Activated CD8-positive, alpha-beta memory T cell treated with anti-CD3 and anti-CD28 coated beads for 24 hours (primary cell): ENCODE results near the gene TRPC5OS.

Experiments
- DNase-seq: peaks from one replicate; pipeline ENCODE4 v3.0.0-alpha.2; 2020

Gene TRPC5OS

GRCh38 chrX:111875881-111876280 is at the start of gene TRPC5OS:
TSS of gene TRPC5OS (plus strand) at chrX:111876181. CDS start at chrX:111901850, 25,669 bp downstream.
- no peak for DNase-seq

- DNase-seq: no peak
These were observed 46.6 kb upstream of the TRPC5OS start for GRCh38 chrX:111829345-111829744.

DNA sequence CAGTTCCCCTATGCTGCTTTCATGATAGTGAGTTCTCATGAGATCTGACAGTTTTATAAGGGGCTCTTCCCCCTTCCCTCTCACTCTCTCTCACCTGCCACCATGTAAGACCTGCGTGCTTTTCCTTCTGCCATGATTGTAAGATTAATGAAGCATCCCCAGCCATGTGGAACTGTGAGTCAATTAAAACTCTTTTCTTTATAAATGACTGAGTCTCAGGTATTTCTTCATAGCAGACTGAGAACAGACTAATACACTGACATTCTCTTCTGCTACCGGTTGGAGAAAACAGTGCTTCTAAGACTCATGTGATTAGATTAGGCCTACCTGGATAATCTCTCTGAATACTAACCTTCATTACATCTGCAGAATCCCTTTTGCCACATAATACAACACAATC is 45.4 kb upstream of the TRPC5OS start:
- no peak for DNase-seq

- DNase-seq: no peak
These were observed 44.6 kb upstream of the TRPC5OS start for GRCh38 chrX:111831343-111831742.

- DNase-seq: no peak
These were observed 38.8 kb upstream of the TRPC5OS start for GRCh38 chrX:111837197-111837596.

DNA sequence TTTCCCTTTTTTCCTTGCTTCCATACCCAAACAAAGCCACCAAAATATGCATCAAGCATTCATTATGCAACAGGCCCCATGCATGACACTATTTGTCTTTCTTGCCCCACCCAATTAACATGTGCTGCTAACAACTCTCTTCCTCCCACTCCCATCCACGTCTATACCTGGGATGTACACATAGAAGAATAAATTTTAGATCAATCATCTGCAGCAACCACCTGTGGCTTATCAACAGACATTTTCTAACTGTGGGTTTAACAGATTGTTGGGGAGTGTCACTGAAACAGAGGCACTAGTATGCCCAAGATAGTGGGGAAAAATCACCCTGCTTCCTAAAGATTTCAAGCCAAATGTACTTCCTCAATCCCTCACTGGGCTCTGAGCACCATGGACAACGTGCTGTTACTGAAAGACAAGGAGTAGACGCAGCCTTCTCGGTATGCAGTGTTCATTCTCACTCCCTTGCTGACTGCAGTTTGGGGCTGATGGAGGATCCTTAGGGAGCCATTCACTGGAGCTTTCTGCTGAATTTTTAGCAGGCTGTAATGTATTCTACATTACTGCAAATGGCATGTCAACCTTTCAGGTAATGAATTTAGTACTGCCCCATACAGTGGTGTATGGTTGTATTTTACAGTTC is 28.4 kb upstream of the TRPC5OS start:
- DNase-seq: no peak

DNA sequence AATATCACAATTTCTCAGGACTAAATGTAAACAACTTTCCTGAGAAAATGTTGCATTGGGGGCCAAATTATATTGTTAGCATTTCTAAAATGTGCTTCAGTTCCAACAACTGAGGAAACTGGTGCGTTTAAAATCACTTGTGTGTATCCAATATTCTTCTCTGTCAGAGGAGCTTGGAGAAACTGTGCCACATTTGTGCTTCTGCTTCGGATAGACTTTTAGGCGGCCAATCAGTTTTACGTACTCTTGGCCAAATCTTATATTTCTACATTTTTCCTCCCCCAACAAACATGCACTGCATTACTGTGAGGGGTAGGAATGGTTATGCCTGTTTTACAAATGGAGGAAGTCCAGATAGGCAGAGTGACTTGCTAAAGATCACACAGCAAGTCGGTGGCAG is 27.4 kb upstream of the TRPC5OS start:
- DNase-seq: no peak

GRCh38 chrX:111850975-111851374 is 25.0 kb upstream of the TRPC5OS start:
- no peak for DNase-seq

DNA sequence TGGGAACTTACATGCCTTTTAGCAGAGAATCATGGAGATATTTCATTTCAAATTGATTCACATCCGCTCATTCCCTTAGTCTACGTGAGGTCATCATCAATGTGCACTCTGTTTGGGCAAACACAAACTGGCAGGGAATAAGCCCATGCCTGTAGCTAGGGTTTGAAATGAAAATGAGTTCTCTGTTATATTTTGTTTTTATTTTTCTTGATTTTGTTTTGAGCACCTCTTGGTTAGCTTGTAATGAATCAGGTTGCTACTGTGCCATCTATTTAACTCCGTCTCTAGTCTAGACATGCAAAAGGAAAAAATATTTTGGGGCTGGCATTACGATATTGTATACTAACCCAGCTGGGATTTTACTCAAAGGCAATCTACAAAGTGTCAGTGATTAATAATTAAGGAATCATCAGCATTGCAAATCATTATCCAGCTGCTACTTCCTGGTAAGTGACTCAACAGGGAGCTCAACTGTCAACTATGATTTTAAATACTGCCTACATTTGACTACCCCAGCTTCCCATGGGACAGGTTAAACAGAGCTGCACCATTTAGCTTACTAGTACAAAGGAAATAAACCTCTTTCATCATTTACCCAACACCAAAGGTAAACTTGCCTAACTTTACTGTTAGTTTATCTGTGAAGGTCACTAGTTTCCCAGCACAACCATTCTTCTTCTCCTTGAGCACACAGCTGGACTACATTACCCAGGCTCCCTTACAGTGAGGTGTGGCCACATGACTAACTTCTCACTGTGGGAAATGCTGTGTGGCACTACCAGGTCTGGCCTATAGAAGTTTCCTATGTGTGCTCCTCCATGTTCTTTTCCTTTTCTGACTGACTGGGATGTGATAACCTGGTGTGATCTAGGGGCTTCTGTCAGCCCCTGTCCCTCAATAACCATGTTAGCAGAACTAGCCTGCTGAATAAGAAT is 21.2 kb upstream of the TRPC5OS start:
- DNase-seq: no peak

- DNase-seq: no peak
These were observed 18.4 kb upstream of the TRPC5OS start for GRCh38 chrX:111857534-111858060.

GRCh38 chrX:111861605-111862004 is 14.4 kb upstream of the TRPC5OS start:
- no peak for DNase-seq

DNA sequence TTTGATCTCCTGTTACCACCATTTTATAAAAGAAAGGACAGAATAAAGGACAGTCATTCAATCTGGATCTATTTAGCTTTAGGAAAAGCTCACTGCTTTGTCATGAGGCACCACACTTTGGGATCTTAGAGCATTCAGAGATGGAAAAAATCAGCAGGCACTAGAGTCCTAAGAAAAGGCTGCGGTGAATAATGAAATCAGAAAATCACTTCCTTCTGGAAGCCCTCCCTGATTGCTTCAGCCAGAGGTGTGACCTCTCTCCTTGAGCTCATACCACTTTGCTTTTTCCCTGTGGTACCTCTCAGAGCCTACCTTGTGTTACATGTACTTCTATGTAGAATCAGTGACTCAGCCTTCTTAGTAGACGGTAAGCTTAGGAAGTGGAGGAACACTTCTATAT is 8.7 kb upstream of the TRPC5OS start:
- DNase-seq: no peak

DNA sequence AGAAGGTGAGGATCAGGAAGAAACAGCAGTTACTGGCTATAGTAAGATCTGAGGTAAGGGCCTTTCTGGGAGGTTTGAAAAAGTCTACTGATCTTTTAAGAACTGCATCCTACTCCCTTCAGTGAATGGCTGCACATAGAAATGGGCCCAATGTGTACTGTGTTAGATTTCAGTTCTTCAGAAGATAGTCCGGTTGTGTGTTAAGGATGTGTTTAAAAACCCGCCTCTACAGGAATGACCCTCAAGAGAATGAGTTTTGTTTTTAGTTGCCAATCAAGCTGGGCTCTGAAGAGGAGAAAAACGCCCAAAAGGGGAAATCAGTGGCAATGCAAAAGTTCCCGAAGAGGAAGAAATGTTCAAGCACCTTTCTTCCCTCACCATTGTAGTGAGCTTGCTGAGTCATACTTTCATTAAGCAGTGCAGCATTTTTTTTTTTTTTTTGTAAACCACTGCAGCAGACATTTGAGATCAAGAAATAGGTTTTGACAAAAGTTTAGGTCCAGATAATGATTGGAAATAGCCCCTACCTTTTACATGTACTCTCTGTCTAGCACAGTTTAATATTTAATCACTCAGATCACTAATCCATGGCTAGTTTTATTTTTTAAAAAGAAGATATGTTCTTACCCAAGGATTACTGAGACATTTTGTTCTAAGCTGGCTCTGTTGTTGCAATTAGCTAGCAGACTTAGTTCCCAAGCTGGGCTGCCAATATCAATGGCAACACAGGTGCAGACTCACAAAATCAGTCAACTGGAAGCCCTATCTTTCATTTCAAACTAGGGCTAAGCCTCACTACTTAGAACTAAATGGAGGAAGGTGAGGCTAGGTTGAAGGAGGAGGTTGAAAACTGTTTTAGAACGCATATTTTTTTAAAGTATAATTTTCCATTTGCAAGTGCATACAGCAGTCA is 7.0 kb upstream of the TRPC5OS start:
- no peak for DNase-seq

- DNase-seq: no peak
These were observed 6.3 kb upstream of the TRPC5OS start for GRCh38 chrX:111869639-111870034.

DNA sequence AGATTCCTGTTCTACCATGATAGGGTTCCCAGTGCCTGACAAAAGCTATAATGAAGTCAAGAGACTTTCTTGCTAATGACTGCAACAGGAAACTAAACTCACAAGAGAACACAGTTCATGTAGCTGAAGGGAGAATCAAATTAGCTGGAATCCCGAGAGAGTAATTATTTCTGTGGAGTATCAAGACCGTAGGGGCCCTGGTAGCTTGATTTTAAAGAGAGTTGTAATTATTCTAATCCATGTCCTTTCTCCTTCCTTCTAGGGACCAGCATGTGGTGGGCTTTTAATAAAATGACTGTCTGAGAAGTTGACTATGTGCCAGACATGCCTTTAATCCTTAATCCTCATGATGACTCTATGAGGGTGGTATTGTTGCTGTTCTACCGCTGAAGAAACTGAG is 1.7 kb upstream of the TRPC5OS start:
- DNase-seq: no peak

DNA sequence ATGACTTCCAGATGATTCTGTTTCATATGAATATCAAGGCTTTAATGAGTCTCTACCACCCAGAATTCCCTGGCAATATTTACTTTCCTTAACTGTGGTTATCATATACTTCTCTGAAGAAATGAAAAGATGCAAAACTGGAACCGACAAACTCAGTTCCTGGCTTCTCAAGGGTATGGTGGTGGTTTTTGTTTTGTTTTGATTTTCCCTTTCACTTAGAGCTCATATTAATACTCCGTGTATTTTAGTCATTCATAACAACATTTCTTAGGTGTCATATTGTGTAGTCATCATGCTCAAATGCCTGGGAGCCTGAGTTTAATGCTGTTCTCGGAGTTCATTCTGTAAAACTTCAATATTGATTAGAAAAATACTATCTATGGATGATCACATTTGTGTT is 665 bp downstream of the TRPC5OS start:
- no peak for DNase-seq

GRCh38 chrX:111877681-111878080 is 1.7 kb downstream of the TRPC5OS start:
- DNase-seq: no peak

- DNase-seq: no peak
These were observed 4.8 kb downstream of the TRPC5OS start for GRCh38 chrX:111880735-111881134.

- no peak for DNase-seq
These were observed 5.7 kb downstream of the TRPC5OS start for GRCh38 chrX:111881715-111882114.

DNA sequence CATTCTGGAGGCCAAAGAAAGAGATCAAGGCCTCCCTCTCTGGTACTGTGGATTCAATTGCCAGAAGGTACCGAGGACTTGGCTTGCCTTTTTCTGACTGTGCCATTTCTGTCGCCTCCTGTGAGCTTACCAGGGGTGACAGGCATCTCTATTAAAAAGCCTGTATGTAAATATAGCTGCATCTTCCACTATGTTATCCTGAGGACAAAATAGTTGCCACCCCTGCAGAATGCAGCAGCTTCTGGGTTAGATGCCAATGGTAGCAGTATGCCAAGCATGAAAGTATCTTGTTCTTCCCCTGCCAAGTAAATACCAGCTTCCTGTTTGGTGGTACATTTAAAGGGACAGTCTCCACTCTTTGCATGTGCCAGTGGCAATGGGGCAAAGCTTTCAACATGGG is 10.7 kb downstream of the TRPC5OS start:
- DNase-seq: no peak

GRCh38 chrX:111888600-111888999 is 12.6 kb downstream of the TRPC5OS start:
- DNase-seq: no peak

GRCh38 chrX:111892375-111892774 is 16.4 kb downstream of the TRPC5OS start:
- DNase-seq: no peak

DNA sequence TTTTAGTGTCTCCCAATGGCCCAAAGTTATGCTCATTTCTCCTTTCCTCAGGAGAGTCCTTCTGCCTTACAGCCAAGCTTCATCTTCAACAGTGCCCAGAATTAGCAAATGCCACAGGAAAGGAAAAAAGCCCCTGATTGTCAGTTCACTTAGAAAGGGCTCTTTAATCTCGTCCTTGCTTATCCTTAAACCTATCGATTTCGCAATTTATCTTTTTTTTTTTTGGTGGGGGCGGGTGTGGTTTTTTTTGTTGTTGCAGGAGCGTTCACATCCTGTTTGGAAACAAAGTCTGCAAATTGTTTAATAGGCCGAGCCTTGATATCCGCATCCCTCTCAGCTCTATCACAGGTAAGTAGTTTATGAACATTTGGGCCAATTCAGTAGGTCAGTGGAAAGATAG is 20.2 kb downstream of the TRPC5OS start:
- no peak for DNase-seq
